ENCODE results near the gene CDYL.

CDYL gene

DNA sequence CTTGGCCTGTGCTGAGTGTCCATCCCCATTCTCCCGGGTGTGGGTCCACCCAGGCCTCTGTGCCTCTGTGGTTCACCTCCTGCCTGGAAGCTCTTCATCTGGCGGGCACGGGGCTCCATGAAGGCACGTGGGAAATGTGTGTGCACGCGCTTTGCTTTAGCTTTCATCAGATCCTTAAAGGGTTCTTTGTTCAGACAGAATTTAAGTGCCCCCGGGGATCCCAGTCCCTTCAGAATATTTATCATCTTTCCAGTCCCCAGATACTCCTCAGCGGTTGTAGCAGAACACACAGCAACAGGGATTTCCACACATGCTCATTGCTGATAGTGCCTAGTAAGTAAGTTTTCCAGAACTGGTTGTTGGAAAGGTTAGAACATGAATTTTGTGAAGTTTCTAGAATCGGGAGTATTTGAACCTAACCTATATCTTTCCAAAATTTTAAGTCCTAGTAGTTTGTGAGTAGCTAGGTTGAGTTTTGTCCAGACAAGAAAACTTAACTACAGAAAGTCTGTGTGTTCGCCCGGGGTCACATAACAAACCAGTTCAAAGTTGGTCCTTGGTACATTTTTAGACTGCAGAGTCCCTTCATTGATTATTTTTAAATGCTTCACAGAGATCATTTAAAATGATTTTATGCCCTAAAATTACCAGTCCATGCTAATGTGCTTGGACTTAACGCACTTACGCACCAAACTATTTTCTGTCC lies 159.9 kb downstream of the CDYL start:
- DNase-seq (ENCODE audit: low read depth in 2 of 2) = no peak

DNA sequence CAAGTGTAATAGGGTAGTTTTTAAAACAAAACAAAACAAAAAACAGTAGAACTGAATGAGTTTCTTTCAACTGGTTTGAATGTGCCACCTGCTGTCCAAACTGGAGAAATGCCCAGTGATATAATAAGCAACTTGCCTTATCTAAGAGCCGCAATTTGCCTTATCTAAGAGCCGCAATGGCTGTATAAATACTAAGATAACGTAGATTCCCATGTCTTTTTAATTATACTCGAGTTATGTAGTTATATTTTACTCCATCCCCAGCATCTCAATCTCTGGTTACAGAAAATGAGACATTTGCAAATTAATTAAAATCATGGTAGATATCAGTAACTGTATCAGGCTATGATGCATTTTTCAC lies 160.5 kb downstream of the CDYL start:
- DNase-seq (ENCODE audit: low read depth in 2 of 2) = no peak

DNA sequence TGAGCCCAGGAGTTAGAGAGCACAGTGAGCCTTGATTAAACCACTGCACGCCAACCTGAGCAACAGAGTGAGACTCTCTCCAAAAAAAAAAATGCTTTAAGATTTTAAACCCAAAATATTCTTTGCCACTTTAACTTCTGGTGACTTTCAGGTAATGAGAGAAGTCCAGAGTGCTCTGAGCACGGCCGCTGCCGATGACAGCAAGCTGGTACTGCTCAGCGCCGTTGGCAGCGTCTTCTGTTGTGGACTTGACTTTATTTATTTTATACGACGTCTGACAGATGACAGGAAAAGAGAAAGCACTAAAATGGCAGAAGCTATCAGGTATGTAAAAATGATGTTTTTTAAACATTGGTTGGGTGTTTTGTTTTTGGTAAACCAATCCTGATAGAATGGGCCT lies 161.2 kb downstream of the CDYL start:
- no peak for DNase-seq (ENCODE audit: low read depth in 2 of 2)

DNA sequence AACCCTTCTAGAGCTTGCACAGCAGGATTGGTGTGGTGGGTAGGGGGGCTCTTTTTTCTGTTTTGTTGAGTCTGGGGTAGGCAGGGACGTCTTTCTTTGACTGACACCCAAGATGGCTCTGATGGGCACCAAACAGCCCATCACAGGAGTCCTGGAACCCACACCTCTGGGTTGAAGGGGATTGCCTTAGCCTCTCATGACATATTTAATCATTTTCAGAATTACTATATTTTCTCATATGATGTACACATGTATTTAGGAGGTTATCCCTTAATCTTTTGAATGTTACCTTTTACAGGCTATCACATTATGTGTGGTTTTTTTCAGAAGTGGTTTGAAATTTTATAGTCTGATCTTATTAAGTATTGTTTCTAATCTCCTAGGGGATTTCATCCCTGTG lies 163.0 kb downstream of the CDYL start:
- DNase-seq (ENCODE audit: low read depth in 2 of 2) = no peak

DNA sequence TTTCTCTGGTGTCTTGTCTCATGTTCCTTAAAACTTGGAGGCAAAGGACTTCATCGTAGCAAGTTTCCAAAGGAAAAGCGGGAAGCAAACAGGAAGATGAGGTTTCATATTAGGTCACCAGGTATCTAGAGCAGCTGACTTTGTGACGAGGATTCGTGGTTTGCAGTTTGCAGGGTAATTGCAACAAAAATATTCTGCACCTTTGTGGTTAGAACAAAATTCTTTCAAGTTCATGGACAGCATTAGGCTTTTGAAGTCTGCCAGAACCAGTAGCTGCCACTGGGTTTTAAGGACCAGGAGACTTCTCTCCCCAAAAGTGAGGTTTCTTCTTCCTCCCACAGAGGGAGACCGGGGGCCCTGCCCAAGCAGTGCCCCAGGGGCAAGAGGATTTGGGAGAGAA lies 164.2 kb downstream of the CDYL start:
- DNase-seq (ENCODE audit: low read depth in 2 of 2) = no peak

DNA sequence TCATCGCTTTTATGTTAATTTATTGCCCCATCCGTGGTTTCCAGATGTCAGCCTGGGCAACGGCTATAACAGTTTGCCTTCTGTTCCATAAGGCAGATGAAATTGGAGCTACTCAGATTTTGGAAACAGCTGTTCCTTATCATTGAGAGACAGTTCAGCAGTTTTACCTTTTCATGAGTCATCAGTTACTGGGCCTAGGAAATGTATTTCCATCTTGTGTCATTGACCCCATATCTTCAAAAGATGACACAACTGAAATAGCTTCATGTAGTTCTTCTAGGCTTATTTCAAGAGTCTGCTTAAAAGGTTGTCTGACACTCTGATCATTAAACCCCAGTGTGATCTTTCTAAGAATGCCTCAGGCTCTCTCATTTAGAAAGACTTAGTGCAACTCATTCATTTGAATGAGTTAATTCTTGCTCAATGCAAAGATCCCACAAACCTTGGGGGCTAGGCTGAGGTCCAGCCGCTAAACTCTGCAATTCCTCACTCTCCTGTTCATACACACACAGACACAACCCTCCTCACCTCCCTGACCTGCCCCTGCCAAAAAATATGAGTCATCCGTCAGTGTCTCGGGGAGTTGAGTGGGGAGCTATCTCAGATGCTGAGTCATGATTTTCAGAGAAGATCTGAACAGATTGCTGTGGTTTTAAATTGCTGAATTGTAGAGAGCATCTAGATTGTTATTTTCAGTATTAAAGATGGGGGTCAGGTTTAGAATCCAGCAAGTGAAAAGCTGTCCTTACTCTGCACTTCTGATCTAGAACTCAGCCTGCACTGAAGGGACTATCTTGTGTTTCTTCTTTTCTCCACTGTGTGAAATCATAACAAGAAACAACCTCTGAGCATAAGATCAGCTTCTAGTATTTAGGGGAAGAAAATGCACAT lies 165.8 kb downstream of the CDYL start:
- peak; percentile 38 to 60 for DNase-seq (ENCODE audit: low read depth in 2 of 2)

DNA sequence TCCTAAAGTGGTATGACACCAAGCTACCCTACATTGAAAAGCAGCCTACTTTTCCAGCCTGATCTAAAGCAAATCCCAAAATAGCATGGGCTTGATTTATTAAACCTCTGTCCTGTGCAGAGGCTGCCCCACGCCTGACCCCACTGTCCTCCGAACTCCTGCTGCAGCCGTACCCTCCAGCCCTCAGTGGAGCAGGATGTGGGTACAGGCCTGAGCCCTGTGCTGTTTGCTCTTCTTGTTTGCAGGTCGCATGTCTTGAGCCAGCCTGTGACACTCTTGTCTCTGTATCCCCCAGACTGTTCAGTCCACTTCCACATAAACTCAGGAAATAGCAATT lies 166.4 kb downstream of the CDYL start:
- no peak for DNase-seq (ENCODE audit: low read depth in 2 of 2)

DNA sequence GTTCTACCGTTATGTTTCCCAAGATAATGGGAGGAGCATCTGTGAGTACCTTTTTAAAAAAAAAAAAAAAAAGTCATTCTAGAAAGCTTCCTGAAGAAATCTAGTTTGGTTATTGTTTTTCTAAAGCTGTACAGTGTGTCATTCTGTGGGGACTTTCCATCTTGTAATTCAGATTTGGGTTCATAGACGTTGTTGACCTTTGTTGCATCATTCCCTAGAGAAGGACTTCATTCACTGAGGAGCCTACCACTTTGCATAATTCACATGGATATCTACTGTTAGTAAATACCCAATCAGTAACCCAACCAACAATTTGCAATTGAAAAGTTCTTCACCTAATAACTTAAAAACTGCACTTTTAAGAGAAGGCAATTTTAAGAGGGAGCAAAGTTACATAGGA lies 167.5 kb downstream of the CDYL start:
- no peak for DNase-seq (ENCODE audit: low read depth in 2 of 2)

DNA sequence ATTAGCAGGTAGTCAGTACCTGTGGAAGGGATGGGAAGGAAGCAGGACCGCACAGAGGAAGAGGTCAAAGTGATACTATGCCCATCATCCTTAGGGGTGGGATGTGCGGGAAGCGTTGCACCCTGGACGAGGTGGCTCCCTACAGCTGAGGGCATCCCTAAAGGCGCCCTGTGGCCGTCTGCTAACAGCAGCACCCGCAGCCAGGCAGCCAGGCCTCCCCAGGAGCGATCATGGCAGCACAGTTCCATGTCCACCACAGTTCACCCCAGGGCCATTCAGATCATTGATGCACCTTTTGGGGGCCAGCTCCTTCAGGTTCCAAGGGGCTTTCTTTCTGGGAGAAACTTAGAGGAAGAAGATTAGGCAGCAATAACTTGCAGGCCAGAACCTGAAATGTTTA lies 168.1 kb downstream of the CDYL start:
- no peak for DNase-seq (ENCODE audit: low read depth in 2 of 2)

DNA sequence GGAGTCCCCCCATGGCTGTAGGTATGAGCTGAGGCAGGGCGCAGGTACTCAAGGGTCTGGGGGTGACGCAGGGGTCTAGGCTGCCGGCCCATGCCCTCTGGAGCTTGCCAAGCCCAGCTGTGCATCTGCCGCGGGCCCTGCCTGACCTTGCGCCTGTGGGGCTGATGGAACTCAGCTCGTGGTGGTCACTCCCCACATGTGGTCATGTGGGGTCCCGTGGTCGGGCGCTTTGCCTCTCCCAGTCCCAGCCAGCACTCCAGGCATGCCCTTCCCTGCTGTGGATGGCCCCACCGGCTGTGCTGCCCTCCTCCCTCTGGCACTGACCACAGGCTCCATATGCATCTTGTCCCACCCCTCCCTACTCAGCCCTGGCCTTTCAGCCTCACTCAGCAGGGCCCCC lies 170.3 kb downstream of the CDYL start:
- no peak for DNase-seq (ENCODE audit: low read depth in 2 of 2)

DNA sequence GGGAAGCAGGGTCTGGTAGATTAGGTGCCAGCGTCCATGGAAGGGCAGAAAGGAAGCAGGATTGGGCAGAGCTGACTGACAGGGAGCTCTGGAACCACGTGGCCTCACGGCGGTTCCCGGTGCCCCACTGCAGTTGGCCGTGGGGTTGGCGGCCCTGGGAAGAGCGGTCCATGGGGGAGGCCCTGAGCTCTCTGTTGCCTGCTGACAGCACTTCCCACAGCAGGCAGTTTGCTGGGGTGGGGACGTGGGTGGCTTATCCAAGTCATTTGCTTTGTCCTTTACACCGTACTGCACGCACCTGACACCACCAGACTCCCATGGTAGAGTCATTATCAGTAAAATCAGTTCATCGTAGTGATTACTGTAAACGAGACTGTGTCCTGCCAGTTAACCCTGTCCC lies 171.5 kb downstream of the CDYL start:
- no peak for DNase-seq (ENCODE audit: low read depth in 2 of 2)

DNA sequence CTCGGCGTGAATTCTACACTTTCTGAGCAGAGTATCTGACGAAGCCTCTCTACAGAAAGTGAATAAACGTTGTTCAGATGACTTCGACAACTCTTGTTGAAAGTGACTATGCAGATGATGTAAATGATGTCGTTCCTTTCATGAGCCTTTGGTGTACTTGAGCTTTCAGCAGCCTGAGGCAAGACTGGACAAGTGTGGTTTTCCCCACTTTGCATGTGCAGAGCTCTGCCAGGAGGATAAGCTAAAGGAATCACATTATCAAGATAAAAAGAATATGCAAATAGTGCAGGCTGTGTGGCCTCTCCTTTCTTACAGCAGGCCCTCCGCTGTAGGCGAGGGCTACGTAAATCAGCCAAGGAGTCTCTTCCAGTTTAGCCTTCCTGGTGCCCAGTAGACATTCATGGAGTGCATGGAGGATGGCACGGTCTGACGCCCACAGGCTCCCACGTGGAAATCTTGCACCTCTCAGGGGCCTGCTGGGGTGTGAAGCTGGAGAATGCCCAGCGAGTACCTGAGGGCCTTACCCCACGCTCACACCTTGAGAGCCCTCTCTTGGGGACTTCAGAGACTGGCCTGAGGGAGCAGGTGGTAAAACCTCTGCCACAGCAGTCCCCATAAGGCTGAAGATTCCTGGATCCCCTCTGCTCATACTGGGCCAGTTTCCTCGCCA lies 172.7 kb downstream of the CDYL start:
- no peak for DNase-seq (ENCODE audit: low read depth in 2 of 2)

DNA sequence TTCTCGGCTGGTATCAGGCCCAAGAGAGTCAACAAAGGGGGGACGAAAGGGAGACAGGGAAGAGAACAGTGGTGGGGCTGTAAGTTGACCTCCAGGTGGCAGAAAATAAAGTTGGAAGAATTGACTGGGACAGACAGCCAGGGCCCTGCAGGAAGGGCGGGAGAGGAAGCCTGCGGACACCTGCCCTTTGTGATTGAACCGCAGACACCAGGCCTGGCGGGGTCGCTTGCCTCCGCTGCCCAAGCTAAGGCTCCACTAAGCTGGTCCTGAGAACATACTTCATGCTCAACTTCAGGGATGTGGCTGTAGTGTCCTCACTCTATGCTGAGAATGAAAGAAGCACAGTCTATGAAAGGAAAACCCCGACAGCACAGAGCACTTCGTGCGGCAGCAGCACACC lies 173.9 kb downstream of the CDYL start:
- no peak for DNase-seq (ENCODE audit: low read depth in 2 of 2)

DNA sequence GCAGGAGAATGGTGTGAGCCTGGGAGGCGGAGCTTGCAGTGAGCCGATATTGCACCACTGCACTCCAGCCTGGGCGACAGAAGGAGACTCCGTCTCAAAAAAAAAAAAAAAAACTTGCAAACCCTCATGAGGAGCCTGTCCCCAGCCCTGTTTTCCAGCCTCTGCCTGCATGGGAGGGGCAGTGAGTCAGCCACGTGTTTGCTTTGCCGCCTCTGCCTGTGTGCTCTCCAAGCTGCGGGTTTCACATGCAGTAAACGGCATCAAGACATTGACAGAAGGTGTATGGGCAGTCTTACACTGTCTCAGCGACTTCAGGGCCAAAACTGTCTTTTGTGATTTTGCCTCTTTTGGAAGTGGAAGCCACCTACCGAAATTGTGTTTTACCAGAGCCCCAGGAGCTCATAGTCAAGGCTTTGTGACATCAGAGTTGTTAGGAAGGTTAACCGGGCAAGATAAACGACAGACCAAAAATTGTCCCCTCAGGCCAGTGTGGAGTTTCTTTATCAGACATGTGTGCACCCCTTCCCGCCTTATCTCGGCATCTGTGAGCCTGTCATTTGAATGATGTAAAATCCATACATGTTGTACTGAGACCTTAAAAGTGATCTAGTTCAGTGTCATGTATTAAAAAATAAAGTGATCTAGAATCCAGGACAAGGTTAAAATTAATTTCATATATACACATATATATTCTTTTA lies 174.8 kb downstream of the CDYL start:
- DNase-seq (ENCODE audit: low read depth in 2 of 2) = no peak

DNA sequence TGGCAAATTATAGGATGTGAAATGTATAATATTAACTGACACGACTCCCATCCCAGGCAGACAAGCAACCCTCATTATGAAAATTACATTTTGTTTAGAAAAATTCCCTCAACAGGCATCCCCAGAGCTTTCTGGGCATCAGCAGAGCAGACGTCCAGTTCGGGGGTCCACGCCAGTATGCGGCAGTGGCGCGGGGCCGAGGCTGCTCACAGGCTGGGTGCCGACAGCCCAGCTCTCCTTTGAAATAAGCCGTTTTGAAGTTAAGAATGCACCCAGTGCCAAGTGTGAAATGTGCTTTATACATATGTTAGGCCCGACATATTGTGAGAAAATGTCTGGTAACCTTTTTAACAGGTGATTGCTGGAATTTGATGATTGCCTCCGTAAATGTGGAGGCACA lies 177.2 kb downstream of the CDYL start:
- no peak for DNase-seq (ENCODE audit: low read depth in 2 of 2)

DNA sequence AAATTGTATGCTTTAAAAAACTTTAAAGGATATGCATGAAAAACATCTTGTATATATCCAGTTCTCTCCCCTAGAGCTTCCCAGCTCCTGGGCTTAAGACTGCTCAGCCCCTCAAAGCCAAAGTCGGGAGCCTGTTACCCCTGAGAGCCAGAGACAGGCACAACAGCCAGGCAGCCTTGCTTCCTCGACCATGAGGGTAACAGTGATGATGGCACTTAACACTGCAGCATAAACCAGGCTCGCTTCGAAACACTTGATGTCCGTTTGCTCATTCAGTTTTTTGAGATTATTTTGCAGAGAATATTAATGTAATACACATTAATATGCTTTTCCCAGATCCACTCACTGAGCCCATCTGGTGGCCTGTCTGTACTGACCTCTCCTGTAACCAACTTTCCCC lies 180.4 kb downstream of the CDYL start:
- DNase-seq (ENCODE audit: low read depth in 2 of 2) = no peak

DNA sequence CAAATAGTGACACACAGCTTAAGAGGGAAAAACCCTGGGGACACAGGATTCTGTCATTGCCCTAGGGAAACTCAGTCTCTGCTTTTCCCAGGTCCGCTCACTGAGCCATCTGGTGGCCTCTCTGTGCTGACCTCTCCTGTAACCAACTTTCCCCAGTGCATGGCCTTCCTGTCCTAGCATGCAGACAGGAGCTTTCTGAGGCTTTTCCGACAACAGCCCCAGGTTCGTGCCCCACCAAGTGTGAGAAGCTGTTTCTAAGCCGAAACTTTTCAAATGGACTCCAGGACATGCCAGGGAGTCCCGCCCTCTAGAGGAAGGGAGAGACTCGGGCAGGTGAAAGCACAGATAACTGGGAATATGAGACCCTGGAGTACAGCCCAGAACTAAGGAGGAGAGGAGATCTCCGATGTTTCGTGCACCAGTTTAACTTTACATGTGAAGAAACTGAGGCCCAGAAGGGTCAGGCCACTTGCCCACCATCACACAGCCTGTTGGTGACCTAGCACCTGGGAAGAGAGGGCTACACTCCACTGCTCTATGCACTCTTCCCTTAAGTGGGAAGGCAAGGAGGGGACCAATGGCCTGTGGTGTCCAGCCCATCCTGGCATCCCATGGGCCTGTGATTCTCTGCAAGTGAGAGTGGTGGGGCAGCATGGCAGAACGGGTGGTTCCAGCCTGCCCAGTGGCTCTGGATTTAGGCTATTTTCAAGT lies 181.5 kb downstream of the CDYL start:
- DNase-seq (ENCODE audit: low read depth in 2 of 2) = no peak

DNA sequence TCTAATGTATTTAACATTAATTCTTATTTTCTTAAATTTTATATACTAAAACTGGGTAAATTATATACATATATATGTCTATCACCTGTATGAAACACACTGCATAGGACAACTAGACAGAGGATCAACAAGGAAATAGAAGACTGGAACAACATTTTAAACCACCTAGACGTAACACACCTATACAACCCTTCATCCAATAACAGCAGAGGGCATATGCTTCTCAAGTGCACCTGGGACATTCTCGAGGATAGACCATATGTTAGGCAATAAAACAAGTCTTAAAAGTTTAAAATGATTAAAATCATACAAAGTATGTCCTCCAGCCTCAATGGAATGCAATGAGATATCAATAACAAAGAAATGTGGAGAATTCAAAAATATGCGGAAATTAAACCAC lies 182.4 kb downstream of the CDYL start:
- DNase-seq (ENCODE audit: low read depth in 2 of 2) = no peak

DNA sequence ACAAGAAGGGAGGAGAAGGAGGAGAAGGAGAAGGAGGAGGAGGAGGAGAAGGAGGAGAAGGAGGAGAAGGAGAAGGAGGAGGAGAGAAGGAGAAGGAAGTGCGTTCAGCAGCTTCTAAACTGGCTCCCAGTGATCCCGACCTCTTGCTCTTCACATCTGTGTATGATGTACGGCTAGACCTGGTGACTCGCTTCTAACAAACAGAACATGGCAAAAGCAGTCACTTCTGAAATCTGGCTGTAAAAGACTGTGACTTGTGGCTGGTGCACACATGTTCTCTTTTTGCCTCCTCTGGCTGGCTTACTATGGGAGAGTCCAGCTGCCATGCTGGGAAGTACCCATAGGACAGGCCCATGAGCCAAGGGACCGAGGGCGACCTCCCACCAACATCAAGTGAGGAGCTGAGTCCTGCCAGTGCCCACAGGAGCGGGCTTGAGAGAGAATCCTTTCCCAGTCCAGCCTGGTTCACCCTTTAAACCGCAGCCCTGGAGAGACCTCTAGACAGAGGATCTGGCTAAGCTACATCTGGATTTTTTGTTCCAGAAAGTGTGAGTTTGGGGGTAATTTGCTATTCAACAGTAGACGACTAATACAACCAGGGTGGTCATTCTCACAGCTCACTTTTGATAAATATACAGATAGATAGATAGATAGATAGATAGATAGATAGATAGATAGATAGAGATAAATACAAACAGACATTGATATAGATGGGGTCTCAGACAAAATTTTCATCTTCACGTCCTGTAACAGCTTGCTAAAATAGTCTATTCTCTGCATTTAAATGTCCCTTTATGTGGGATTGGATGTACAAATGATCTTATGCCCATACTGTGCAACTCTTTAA lies 185.3 kb downstream of the CDYL start:
- DNase-seq (ENCODE audit: low read depth in 2 of 2) = no peak

DNA sequence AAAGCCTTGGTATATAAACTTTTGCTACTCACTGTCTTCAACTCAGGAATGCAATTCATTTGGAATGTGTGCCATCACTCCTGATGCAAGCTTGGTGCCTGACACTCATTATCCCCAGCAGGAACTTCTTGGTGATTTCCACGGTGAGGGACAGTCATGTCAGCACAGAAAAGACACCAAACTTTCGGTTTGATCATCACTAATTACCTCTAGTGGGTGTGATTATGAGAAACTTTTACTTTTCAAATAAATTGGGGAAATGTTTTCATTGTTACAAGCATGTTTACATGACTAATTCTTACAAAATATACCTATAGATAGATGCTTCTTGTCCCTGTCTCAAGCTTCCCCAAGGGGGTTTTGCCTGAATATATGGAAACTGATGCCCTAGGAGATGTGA lies 186.7 kb downstream of the CDYL start:
- DNase-seq (ENCODE audit: low read depth in 2 of 2) = no peak

All from stimulated activated CD8-positive, alpha-beta memory T cell treated with anti-CD3 and anti-CD28 coated beads, Interleukin-15, amount 100 ng/mL, for 48 hours (primary cell).